ENCODE measurements around the gene EXOC4. TPM values are rescaled to one million over a fixed set of nuclear protein-coding genes. Genes with fewer than 3 reads are reported as not detected.
A peak's percentile ranks its signal among the peaks of the same experiment; 100 is the strongest.

Gene EXOC4
- total RNA-seq, 2 donors from 2014 or later: 48.9 to 102 TPM

GRCh38 chr7:133735222-133735621, 482.3 kb downstream of the EXOC4 start:
- Histone ChIP-seq H3K27ac (no peak overlapping the region), H3K27me3 (replicated peaks; ENCODE audit: insufficient read depth) (no peaks in the 10 kb centered on the region), H3K36me3 (no peaks in the 10 kb centered on the region), H3K4me3 (no peak overlapping the region), H3K9me3 (no peaks in the 10 kb centered on the region), H3K4me1 (replicated peaks) (no peaks in the 10 kb centered on the region)
- DNase-seq (ENCODE audit: low spot score): no peak
- 50% methylated on average over 1 of the region's 1 CpG for WGBS
- TF ChIP-seq POLR2A (IDR thresholded peaks at IDR 0.05) (no peak), CTCF (IDR thresholded peaks at IDR 0.05) (no peak), POLR2AphosphoS5 (IDR thresholded peaks at IDR 0.05) (no peak)
- intact Hi-C loops (cut with DNase I): no loop called here

GRCh38 chr7:133739817-133740216, 486.9 kb downstream of the EXOC4 start:
- Histone ChIP-seq H3K27me3 (replicated peaks; ENCODE audit: insufficient read depth) (no peaks in the 10 kb centered on the region), H3K36me3 (no peaks in the 10 kb centered on the region), H3K4me3 (no peak overlapping the region), H3K4me1 (replicated peaks) (no peaks in the 10 kb centered on the region), H3K27ac (no peak overlapping the region), H3K9me3 (no peaks in the 10 kb centered on the region)
- 96% methylated on average over 1 of the region's 1 CpG for WGBS
- intact Hi-C loops (cut with DNase I): no loop called here
- no peak for DNase-seq (ENCODE audit: low spot score)
- no peak for TF ChIP-seq POLR2A (IDR thresholded peaks at IDR 0.05)
- no peak for TF ChIP-seq CTCF (IDR thresholded peaks at IDR 0.05)
- no peak for TF ChIP-seq POLR2AphosphoS5 (IDR thresholded peaks at IDR 0.05)

GRCh38 chr7:133741078-133741477, 488.2 kb downstream of the EXOC4 start:
- no peaks in the 10 kb centered on the region for H3K4me1 ChIP-seq (replicated peaks)
- intact Hi-C loops (cut with DNase I): no loop called here
- DNase-seq (ENCODE audit: low spot score): no peak

GRCh38 chr7:133741703-133742102, 488.8 kb downstream of the EXOC4 start:
- H3K27me3 ChIP-seq (replicated peaks; ENCODE audit: insufficient read depth): no peaks in the 10 kb centered on the region
- no peak for TF ChIP-seq CTCF (IDR thresholded peaks at IDR 0.05)
- no peak for TF ChIP-seq POLR2AphosphoS5 (IDR thresholded peaks at IDR 0.05)
- no peak for TF ChIP-seq POLR2A (IDR thresholded peaks at IDR 0.05)

More at GRCh38 chr7:133741078-133741477, 488.2 kb downstream of the EXOC4 start:
- no peak overlapping the region for H3K4me3 ChIP-seq
- H3K27me3 ChIP-seq (replicated peaks; ENCODE audit: insufficient read depth): no peaks in the 10 kb centered on the region
- no peaks in the 10 kb centered on the region for H3K36me3 ChIP-seq
- 93% methylated on average over 3 of the region's 3 CpGs for WGBS
- TF ChIP-seq CTCF (IDR thresholded peaks at IDR 0.05) (no peak), POLR2AphosphoS5 (IDR thresholded peaks at IDR 0.05) (no peak), POLR2A (IDR thresholded peaks at IDR 0.05) (no peak)
- H3K9me3 ChIP-seq: no peaks in the 10 kb centered on the region
- no peak overlapping the region for H3K27ac ChIP-seq

GRCh38 chr7:133742709-133743538, 490.0 kb downstream of the EXOC4 start:
- TF ChIP-seq CTCF (IDR thresholded peaks at IDR 0.05) (peak in 1 of 4 experiments; percentile 41), POLR2AphosphoS5 (IDR thresholded peaks at IDR 0.05) (no peak)
- 67% methylated on average over 6 of the region's 6 CpGs for WGBS
- no peaks in the 10 kb centered on the region for H3K27me3 ChIP-seq (replicated peaks; ENCODE audit: insufficient read depth)
- DNase-seq (ENCODE audit: low spot score): no peak
- no peaks in the 10 kb centered on the region for H3K4me1 ChIP-seq (replicated peaks)
- intact Hi-C loops (cut with DNase I): no loop called here
- H3K36me3 ChIP-seq: no peaks in the 10 kb centered on the region
- H3K9me3 ChIP-seq: no peaks in the 10 kb centered on the region
- no peak overlapping the region for H3K4me3 ChIP-seq
- no peak overlapping the region for H3K27ac ChIP-seq

More at GRCh38 chr7:133741703-133742102, 488.8 kb downstream of the EXOC4 start:
- Histone ChIP-seq H3K4me1 (replicated peaks) (no peaks in the 10 kb centered on the region), H3K4me3 (no peak overlapping the region), H3K27ac (no peak overlapping the region), H3K36me3 (no peaks in the 10 kb centered on the region), H3K9me3 (no peaks in the 10 kb centered on the region)
- no peak for DNase-seq (ENCODE audit: low spot score)
- intact Hi-C loops (cut with DNase I): no loop called here
- WGBS: 87% methylated on average over 3 of the region's 3 CpGs
